Esophagus muscularis mucosa (tissue), 4 donors: Measurements from ENCODE around the gene PNMA6A. TPM values are rescaled to one million over a fixed set of nuclear protein-coding genes. Genes with fewer than 3 reads are reported as not detected.
"Not testable (repeated sequence)": the region's sequence is repeated elsewhere in the genome, so short reads cannot be mapped to it uniquely, and the experiment has no call there.

Experiments
- DNase-seq: peaks from one replicate; pipeline ENCODE4 v3.0.0-alpha.2; 2017; ENCODE audit errors: extremely low spot score
- H3K27ac ChIP-seq, 4 donors: fragments of 200-600 bp; sonication (generic); replicated peaks in 1 of 4; 1 replicate in 3 of 4; 2 replicates in 1 of 4; pipeline ENCODE4 v1.5.1; 2016 to 2019; ENCODE audit warnings: mild to moderate bottlenecking in 1 of 4
- H3K27me3 ChIP-seq, 4 donors: fragments of 200-600 bp; sonication (generic); one replicate each; pipeline versions ENCODE4 v1.5.1 to v1.6.0; 2016 to 2019
- H3K36me3 ChIP-seq, 4 donors: fragments of 200-600 bp; sonication (generic); one replicate each; pipeline ENCODE4 v1.5.1; 2016 to 2019
- H3K4me1 ChIP-seq, 4 donors: fragments of 200-600 bp; sonication (generic); one replicate each; pipeline ENCODE4 v1.5.1; 2016 to 2019
- H3K4me3 ChIP-seq, 4 donors: fragments of 200-600 bp; sonication (generic); 1 replicate in 2 of 4; 2 replicates in 2 of 4; pipeline ENCODE4 v1.5.1; 2016 to 2019; ENCODE audit warnings: mild to moderate bottlenecking in 4 of 4, moderate library complexity in 1 of 4
- H3K9me3 ChIP-seq, 4 donors: fragments of 200-600 bp; sonication (generic); 1 replicate in 3 of 4; 2 replicates in 1 of 4; pipeline ENCODE4 v1.5.1; 2016 to 2019
- EP300 ChIP-seq: sonication (generic); formaldehyde crosslinking; IDR thresholded peaks from one replicate; pipeline ENCODE4 v1.6.1; 2017; ENCODE audit warnings: antibody characterized with exemption
- POLR2A ChIP-seq: fragments of 450-650 bp; IDR thresholded peaks from one replicate; pipeline ENCODE4 v1.6.1; 2017; ENCODE audit warnings: antibody characterized with exemption, moderate library complexity, mild to moderate bottlenecking, low read depth
- POLR2AphosphoS5 ChIP-seq, 2 donors: sonication (generic); formaldehyde crosslinking; IDR thresholded peaks; one replicate each; pipeline ENCODE4 v1.6.1; 2017; ENCODE audit warnings: antibody characterized with exemption in 2 of 2
- WGBS: methylation state at CpG from one replicate; pipeline ENCODE4 v1.1.5; 2018; 5-methylcytosine and 5-hydroxymethylcytosine counted together
- intact Hi-C: fragments of 100-400 bp; cut with DNase I; formaldehyde crosslinking; loops from one replicate; pipeline ENCODE4 v1.15.1; 2023
- total RNA-seq, 4 donors: library from RNA; depleted of rRNA; stranded (reverse); fragments of >200 nt; gene quantifications; one replicate each; pipeline versions ENCODE4 v1.1.0 to v1.2.1, GENCODE V29; 2016
- TF ChIP-seq, protein P1 (sequence below), 3 experiments: fragments of 200-600 bp in 2 of 3; fragments of 450-650 bp in 1 of 3; sonication (generic) in 2 of 3; IDR thresholded peaks; one replicate each; pipeline ENCODE4 v1.5.1; 2017 to 2019; ENCODE audit warnings: antibody characterized with exemption in 3 of 3, mild to moderate bottlenecking in 2 of 3, moderate library complexity in 1 of 3

PNMA6A gene
- total RNA-seq, 4 donors from 2014 or later, result 1.2 to 3.7 (median 2.7) TPM

DNA sequence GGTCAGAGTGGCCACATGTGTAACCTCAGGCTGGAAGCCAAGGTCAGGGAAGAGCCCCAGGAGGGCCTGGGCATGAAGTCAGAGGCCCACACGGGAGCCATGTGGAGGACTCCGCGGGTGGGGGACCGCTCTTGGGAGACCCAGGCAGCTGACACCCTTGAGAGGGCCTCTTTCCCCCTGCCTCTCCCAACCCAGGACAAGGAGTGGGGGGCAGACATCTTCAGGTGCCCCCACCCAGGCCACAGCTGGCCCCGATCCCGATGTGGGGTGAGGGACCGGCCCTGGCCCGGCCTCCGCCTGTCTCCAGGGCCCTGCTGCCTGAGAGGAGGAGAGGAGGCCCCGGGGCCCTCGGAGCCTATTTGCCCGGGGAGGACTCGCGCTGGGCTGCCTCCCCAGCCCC lies 3.1 kb downstream of the PNMA6A start:
- Histone ChIP-seq H3K36me3 (no peaks in the 10 kb centered on the region), H3K27ac (no peak overlapping the region), H3K4me3 (no peak overlapping the region), H3K27me3 (no peaks in the 10 kb centered on the region), H3K9me3 (no peaks in the 10 kb centered on the region), H3K4me1 (no peaks in the 10 kb centered on the region)
- TF ChIP-seq EP300 (no peak), POLR2AphosphoS5 (IDR thresholded peaks at IDR 0.05) (no peak), POLR2A (no peak)
- TF ChIP-seq, protein P1, sequence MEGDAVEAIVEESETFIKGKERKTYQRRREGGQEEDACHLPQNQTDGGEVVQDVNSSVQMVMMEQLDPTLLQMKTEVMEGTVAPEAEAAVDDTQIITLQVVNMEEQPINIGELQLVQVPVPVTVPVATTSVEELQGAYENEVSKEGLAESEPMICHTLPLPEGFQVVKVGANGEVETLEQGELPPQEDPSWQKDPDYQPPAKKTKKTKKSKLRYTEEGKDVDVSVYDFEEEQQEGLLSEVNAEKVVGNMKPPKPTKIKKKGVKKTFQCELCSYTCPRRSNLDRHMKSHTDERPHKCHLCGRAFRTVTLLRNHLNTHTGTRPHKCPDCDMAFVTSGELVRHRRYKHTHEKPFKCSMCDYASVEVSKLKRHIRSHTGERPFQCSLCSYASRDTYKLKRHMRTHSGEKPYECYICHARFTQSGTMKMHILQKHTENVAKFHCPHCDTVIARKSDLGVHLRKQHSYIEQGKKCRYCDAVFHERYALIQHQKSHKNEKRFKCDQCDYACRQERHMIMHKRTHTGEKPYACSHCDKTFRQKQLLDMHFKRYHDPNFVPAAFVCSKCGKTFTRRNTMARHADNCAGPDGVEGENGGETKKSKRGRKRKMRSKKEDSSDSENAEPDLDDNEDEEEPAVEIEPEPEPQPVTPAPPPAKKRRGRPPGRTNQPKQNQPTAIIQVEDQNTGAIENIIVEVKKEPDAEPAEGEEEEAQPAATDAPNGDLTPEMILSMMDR (IDR thresholded peaks at IDR 0.05), result no peak
- no peak for DNase-seq
- WGBS, result 97% methylated on average over 8 of the region's 14 CpGs
- intact Hi-C loops, result no loop called here

DNA sequence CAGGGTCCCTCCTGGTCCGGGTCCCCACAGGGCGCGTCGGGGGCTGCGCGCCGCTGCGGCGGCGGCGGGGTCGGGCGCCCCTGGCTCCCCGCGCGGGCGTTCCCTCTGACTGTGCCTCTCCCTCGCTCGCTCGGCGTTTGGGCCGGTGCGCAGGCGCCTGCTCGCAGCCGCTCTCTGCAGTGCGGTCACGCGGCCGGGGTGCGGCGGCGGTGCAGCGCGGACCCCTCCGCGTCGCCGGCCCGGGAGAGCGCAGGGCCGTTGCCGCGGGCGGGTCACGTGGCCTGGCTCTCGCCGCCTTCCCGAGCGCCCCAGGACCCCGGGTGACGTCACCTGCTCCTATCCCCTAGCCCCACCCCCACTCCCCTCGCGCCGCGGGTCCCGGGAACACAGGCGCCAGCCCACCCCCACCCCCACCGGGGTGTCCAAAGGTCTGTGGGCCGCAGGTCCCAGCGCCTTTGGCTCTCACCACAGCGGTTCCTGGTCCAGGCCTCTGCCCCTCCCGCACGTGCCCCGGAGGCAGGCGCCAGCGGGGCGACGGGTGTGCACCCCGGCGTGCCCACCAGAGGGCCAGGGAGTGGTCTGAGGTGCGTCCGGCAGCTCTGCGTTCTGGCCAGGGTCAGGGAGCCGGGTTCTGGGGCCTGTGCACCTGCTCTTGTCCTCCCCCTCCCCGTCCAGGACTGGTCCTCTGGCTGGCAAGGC lies 5.3 kb downstream of the PNMA6A start:
- intact Hi-C loops, H3K27me3 ChIP-seq, H3K9me3 ChIP-seq, H3K4me3 ChIP-seq, H3K27ac ChIP-seq, H3K4me1 ChIP-seq, H3K36me3 ChIP-seq, DNase-seq: not testable (repeated sequence)
- no CpG with 5 or more reads among the region's 76 CpGs for WGBS

DNA sequence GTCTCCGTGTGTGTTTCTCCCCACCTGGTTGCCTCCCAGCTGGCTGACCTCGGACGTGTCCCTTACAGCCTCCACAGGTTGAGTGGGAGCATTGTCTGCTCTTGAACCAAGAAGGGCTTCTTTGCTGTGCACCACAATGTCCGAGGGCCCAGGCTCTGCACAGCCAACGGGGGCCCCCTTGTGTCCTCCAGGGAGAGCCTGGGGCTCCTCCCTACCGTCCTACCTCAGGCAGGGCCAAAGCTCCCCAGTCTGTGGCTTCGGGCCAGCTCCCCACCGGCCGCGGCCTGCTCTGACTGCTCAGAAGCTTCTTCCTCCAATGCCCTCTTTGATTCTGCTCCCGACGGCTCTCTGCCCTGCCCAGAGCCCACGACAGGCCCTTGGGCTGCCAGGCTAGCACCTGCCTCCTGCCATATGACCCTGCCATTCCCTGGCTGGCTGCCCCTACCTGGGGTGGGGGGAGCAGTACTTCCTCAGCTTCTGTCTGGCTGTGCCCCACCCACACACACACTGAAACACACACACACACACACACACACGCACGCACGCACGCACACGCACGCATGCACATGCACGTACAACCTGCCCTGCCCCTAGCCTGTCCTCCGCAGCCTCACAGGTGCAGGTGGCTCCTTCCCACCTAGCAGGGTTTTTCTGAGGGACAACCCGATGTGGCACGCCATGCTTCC lies 11.1 kb downstream of the PNMA6A start:
- H3K4me3 ChIP-seq, intact Hi-C loops, H3K36me3 ChIP-seq, DNase-seq, H3K9me3 ChIP-seq, H3K27me3 ChIP-seq, H3K27ac ChIP-seq, H3K4me1 ChIP-seq: not testable (repeated sequence)
- 80% methylated on average over 3 of the region's 23 CpGs for WGBS

DNA sequence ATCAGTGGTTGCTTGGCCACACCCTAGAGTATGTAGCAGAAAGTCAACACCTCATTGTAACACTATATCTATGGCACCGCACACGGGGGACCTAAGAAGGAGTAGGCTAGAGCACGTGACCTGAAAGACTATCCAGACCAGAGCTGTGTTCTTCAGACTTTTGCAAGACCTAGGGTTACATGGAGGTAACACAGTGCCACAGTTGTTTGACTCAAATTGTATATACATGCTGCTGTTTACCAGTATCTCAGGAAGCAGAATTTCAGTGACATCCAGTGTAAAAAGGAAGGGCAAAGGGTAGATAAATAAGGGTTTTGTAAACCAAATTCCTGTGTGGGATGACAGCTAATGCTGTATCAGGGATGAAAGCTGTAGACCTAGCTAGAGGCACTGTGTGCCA lies 30.2 kb downstream of the PNMA6A start:
- no CpG with 5 or more reads among the region's 3 CpGs for WGBS
- Histone ChIP-seq H3K4me3 (no peak overlapping the region), H3K4me1 (no peaks in the 10 kb centered on the region), H3K9me3 (peaks cover 0 to 22% (median 0%) of the 10 kb centered on the region in 4 donors), H3K36me3 (no peaks in the 10 kb centered on the region), H3K27me3 (no peaks in the 10 kb centered on the region), H3K27ac (no peak overlapping the region)
- intact Hi-C loops, result no loop called here
- TF ChIP-seq EP300 (no peak), POLR2AphosphoS5 (IDR thresholded peaks at IDR 0.05) (no peak), POLR2A (no peak)
- TF ChIP-seq, protein P1 (IDR thresholded peaks at IDR 0.05), result no peak
- DNase-seq, result no peak

DNA sequence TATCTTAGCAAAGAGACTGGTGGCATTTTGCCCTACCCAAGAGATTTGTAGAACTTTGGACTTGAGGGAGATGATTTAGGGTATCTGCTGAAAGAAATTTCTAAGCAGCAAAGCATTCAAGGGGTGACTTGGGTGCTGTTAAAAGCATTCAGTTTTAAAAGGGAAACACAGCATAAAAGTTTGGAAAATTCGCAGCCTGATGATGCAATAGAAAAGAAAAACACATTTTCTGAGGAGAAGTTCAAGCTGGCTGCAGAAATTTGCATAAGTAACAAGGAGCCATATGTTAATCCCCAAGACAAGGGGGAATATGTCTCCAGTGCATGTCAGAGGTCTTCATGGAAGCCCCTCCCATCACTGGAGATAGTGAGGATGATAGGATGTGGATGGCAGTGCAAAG lies 32.7 kb downstream of the PNMA6A start:
- H3K27ac ChIP-seq, intact Hi-C loops, H3K4me1 ChIP-seq, H3K27me3 ChIP-seq, H3K36me3 ChIP-seq, DNase-seq, H3K4me3 ChIP-seq: not testable (repeated sequence)
- WGBS, result 52% methylated on average over 1 of the region's 1 CpG
- H3K9me3 ChIP-seq, result peaks cover 0 to 22% (median 0%) of the 10 kb centered on the region in 4 donors

DNA sequence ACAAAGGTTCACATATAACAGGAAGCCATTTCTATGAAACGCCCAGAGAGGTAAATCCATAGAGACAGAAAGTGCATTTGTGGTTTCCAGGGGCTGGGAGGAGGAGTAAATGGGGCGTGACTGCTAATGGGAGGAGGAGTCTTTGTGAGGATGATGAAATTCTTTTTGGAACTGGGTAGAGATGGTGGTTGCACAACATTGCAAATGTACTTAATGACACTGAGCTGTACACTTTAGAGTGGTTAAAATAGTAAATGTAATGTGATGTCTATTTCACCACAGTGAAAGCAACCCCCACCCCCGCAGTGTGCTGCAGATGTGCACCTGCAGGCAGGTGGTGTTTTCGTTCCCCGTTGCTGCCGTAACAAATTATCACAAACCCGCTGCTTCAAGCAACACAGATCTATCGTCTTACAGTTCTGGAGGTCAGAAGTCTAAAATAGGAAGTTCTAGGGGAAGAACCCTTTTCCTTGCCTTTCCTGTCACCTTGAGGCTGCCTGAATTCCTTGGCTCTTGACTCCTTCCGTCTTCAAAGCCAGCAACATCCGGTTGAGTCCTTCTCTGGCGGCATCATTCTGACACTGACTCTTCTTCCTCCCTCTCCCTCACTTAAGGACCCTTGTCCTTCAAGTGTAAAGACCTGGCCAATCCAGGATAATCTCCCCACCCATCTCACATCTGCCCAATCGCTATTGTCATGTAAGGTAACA lies 34.0 kb downstream of the PNMA6A start:
- H3K4me1 ChIP-seq, H3K27ac ChIP-seq, intact Hi-C loops, H3K36me3 ChIP-seq, H3K27me3 ChIP-seq, DNase-seq, H3K4me3 ChIP-seq: not testable (repeated sequence)
- 42% methylated on average over 2 of the region's 12 CpGs for WGBS
- peaks cover 0 to 14% (median 0%) of the 10 kb centered on the region in 4 donors for H3K9me3 ChIP-seq

DNA sequence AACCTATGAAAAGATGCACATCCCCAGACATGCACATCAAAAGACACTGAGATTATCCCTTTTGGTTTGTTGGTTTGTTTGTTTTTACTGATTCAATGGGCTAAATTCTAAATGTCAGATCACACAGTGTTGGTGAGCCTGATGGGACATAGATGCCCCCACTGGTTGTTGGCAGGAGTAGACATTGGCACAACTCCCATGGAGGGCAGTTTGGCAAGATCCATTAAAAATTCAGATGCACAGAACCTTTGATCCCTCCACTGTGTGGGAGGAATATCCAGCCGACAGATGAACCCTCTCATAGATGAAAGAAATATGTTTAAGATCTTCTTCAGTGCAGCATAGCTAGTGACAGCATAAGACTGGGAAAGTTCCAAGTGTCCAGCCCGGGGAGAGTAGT lies 38.5 kb downstream of the PNMA6A start:
- H3K4me3 ChIP-seq, H3K27me3 ChIP-seq, H3K9me3 ChIP-seq, H3K36me3 ChIP-seq, intact Hi-C loops, H3K4me1 ChIP-seq, DNase-seq, H3K27ac ChIP-seq: not testable (repeated sequence)
- no CpG with 5 or more reads among the region's 2 CpGs for WGBS

DNA sequence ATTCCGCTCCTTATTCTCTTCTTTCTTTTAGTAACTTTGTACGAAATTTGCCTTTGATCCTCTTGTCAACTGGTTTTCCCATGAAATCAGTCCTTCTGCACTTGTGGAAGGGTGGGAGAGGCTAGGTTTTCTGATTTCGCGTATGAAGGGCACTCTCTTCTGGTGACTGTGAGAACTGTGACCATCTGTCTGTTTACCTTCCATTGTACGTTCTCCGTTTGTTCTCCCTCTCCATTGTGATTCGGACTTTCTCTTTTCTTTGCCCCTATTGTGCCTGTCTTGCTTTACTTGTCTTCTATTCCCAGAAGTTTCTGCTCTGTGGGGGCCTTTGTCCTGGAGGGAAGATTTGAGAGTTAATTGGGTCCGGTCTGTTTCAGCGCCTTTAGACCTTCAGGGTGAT lies 41.6 kb downstream of the PNMA6A start:
- H3K36me3 ChIP-seq, DNase-seq, intact Hi-C loops, H3K4me3 ChIP-seq, H3K4me1 ChIP-seq, H3K9me3 ChIP-seq, H3K27ac ChIP-seq, H3K27me3 ChIP-seq: not testable (repeated sequence)
- no CpG with 5 or more reads among the region's 9 CpGs for WGBS

DNA sequence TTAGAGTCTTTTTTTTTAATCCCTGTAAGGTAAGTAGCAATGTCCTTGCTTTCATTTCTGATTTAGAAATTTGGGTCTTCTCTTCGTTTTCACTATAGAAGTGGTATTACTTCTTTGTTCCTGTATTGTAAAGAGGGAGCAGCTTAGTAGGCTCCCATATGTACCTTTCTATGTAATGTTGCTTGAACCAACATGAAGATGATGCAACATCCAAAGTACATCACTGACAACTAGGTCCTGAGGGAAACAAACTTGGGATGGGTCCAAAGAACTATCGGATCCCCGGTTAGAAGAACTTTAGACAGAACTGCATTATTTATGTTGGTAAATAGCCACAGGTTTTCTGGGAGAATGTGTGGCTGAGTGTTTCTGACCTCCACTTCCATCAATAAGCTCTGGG lies 45.5 kb downstream of the PNMA6A start:
- H3K4me3 ChIP-seq, intact Hi-C loops, DNase-seq, H3K36me3 ChIP-seq, H3K27me3 ChIP-seq, H3K27ac ChIP-seq, H3K4me1 ChIP-seq, H3K9me3 ChIP-seq: not testable (repeated sequence)
- WGBS, result no CpG with 5 or more reads among the region's 3 CpGs

DNA sequence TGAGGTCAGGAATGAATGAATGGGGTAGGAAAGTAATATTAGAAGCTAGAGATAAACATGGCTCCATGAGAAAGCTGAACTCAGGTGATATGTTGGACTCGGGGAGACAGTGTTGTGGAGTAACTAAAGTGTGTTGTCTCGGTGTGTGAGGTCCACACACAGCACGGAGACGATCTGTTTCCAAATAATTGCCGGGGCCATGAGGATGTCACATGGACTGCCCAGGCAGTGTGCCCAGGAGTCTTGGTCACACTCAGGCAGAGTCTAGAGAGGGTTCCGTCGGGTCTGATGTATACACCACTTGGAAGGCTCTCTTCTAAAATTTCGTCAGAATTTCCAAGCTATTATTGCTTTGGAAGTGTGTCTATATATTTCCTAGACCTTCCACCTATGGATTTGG lies 48.0 kb downstream of the PNMA6A start:
- intact Hi-C loops, result not testable (repeated sequence)

More for the DNA sequence above, 48.0 kb downstream of the PNMA6A start:
- H3K4me1 ChIP-seq, H3K27me3 ChIP-seq, H3K36me3 ChIP-seq, H3K9me3 ChIP-seq, H3K27ac ChIP-seq, DNase-seq, H3K4me3 ChIP-seq: not testable (repeated sequence)
- no CpG with 5 or more reads among the region's 8 CpGs for WGBS
